Smooth muscle cell of trachea (primary cell): ENCODE results near the gene SPATA46. TPM values are rescaled to one million over a fixed set of nuclear protein-coding genes. Genes with fewer than 3 reads are reported as not detected.

Experiments used
- total RNA-seq: library from RNA; depleted of rRNA; stranded (reverse); fragments of >200 nt; gene quantifications from 2 replicates; pipeline ENCODE4 v1.2.1, GENCODE V29; 2014

The SPATA46 gene
- not detected in 2 replicates for total RNA-seq

GRCh38 chr1:162376691-162377090 lies at the start of gene SPATA46:
Gene SPATA46, minus strand, starts transcription at chr1:162376854. Its CDS starts 64 bp downstream, at chr1:162376790.

GRCh38 chr1:162412002-162412401 lies 35.3 kb upstream of the SPATA46 start, which contains the start of gene SH2D1B:
Gene SH2D1B, minus strand, starts transcription at chr1:162412136. Its CDS starts 120 bp downstream, at chr1:162412016.

GRCh38 chr1:162381383-162381782 lies 4.7 kb upstream of the SPATA46 start, which contains the start of gene C1orf226:
Gene C1orf226, plus strand, starts transcription at chr1:162381728. Its CDS starts 174 bp downstream, at chr1:162381902.

Other genes with a start within 250 kb of the SPATA46 start
- gene C1orf226, start 4.9 kb upstream of the SPATA46 start, total RNA-seq, result 0.17 and 0.29 TPM in 2 replicates
- not detected in 2 replicates for gene SH2D1B, start 35.3 kb upstream of the SPATA46 start, total RNA-seq
- 63.0 and 82.0 TPM in 2 replicates for gene UHMK1, start 121.0 kb upstream of the SPATA46 start, total RNA-seq
- gene UAP1, start 184.9 kb upstream of the SPATA46 start, total RNA-seq, result 86.3 and 120 TPM in 2 replicates